Duodenal mucosa (tissue), 2 donors: ENCODE results near the gene MYCT1.

Experiments
- H3K27ac ChIP-seq: one replicate; pipeline ENCODE4 v1.7.0; 2013; ENCODE audit warnings: low read depth, low read length
- H3K27me3 ChIP-seq, 2 donors: one replicate each; pipeline ENCODE4 v1.7.0; 2013; ENCODE audit warnings: low read length in 2 of 2, control low read depth in 1 of 2; ENCODE audit not compliant: insufficient read depth in 2 of 2, control insufficient read depth in 1 of 2
- H3K36me3 ChIP-seq, 2 donors: one replicate each; pipeline ENCODE4 v1.7.0; 2013; ENCODE audit warnings: low read length in 2 of 2, control low read depth in 1 of 2; ENCODE audit not compliant: insufficient read depth in 2 of 2, control insufficient read depth in 1 of 2
- H3K4me1 ChIP-seq, 2 donors: one replicate each; pipeline ENCODE4 v1.7.0; 2013; ENCODE audit warnings: low read length in 2 of 2, control low read depth in 1 of 2; ENCODE audit not compliant: insufficient read depth in 2 of 2, control insufficient read depth in 1 of 2
- H3K4me3 ChIP-seq, 2 donors: one replicate each; pipeline ENCODE4 v1.7.0; 2013; ENCODE audit warnings: low read length in 2 of 2, low read depth in 1 of 2
- H3K9ac ChIP-seq, 2 donors: one replicate each; pipeline ENCODE4 v1.7.0; 2013; ENCODE audit warnings: low read length in 2 of 2, low read depth in 1 of 2
- H3K9me3 ChIP-seq, 2 donors: one replicate each; pipeline ENCODE4 v1.7.0; 2013; ENCODE audit warnings: low read length in 2 of 2, control low read depth in 1 of 2; ENCODE audit not compliant: control insufficient read depth in 1 of 2

MYCT1 gene

DNA sequence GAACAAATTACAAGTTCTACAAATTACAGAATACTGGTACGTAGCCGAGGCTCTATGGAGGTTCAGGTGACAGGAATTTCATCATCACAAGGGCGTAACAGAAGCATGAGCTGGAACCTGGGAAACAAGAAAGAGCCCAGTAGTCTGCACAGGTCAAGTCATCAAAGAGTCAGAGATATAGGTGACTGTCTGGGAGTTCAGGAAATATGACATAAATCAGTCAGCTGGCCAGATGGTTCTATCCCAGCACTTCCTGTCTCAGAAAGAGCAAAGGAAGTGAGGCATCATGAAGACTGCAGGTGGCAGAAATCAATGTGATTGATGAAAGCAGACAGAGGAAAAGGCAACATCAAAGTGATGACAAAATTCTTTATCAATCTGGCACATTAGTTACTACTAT lies 23.3 kb downstream of the MYCT1 start:
- Histone ChIP-seq H3K4me3 (no peak overlapping the region), H3K27me3 (no peaks in the 10 kb centered on the region), H3K9me3 (no peaks in the 10 kb centered on the region), H3K27ac (no peak overlapping the region), H3K36me3 (no peaks in the 10 kb centered on the region), H3K4me1 (no peaks in the 10 kb centered on the region), H3K9ac (no peak overlapping the region)

DNA sequence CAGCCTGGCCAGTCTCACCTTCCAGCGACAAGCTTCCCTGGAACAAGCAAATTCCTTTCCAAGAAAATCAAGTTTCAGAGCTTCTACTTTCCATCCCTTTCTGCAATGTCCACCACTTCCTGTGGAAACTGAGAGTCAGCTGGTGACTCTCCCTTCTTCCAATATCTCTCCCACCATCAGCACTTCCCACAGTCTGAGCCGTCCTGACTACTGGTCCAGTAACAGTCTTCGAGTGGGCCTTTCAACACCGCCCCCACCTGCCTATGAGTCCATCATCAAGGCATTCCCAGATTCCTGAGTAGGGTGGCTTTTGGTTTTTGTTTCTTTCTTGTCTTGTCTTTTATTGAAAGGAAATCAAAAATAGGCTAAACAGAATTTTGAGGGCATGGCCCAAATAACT lies 24.3 kb downstream of the MYCT1 start:
- Histone ChIP-seq H3K9ac (no peak overlapping the region), H3K4me3 (no peak overlapping the region), H3K36me3 (no peaks in the 10 kb centered on the region), H3K4me1 (no peaks in the 10 kb centered on the region), H3K27me3 (no peaks in the 10 kb centered on the region), H3K9me3 (no peaks in the 10 kb centered on the region), H3K27ac (no peak overlapping the region)

DNA sequence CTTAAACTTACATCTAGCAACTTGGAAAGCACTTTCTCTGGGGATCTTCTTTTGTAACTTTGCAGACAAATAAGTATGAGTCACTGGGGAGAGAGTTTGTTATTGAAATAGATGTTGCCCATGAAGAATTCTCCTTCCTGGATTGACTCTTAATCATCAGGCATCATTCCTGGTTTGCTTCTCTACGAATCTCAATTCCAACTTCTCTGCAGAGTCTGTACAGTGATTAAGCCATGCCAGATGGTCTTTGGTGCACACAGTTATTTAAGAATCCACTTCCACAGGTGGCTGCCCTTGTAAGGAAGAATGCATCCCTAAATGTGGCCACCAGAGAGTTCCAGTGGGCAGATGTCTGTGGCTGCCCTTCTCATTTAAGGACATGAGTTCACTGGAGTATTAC lies 25.7 kb downstream of the MYCT1 start:
- H3K36me3 ChIP-seq = no peaks in the 10 kb centered on the region
- no peaks in the 10 kb centered on the region for H3K9me3 ChIP-seq
- no peaks in the 10 kb centered on the region for H3K4me1 ChIP-seq
- H3K4me3 ChIP-seq = no peak overlapping the region
- no peak overlapping the region for H3K27ac ChIP-seq
- no peak overlapping the region for H3K9ac ChIP-seq
- no peaks in the 10 kb centered on the region for H3K27me3 ChIP-seq

DNA sequence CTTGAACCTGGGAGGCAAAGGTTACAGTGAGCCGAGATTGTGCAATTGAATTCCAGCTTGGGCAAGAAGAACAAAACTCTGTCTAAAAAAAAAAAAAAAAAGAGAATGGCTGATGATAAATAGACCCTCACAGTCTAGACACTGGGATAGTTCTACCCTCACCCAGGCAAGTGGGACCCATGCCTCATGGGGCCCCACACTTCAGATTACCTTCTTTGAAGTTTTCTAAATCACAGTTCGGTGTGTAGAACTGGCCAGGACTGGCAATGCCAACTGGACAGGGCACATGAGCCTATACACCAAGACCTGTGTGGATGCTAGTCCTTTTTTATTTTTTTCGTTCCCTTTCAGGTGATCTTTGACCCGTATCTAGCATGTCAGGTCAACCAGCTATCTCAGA lies 28.6 kb downstream of the MYCT1 start:
- Histone ChIP-seq H3K9me3 (no peaks in the 10 kb centered on the region), H3K27me3 (no peaks in the 10 kb centered on the region), H3K27ac (no peak overlapping the region), H3K36me3 (no peaks in the 10 kb centered on the region), H3K4me3 (no peak overlapping the region), H3K4me1 (no peaks in the 10 kb centered on the region), H3K9ac (no peak overlapping the region)

DNA sequence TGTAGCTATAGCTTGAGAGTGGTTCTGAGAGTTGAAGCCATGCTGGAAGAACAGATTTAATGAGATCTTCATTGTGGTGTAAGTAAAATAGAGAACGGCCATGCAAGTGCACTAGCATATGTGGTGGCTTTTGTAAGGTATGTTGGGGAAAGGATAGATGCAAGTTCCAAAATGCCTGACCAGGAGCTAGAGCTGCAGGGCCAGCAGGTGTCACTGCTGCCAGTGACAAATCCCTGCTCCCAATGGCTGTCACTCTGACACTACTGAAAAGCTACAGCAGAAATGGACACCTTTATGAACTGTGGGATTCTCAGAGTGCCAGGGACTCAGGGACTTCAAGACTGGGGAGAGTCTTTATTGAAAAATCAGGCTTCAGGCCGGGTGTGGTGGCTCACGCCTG lies 29.8 kb downstream of the MYCT1 start:
- H3K36me3 ChIP-seq = no peaks in the 10 kb centered on the region
- H3K9me3 ChIP-seq = no peaks in the 10 kb centered on the region
- H3K9ac ChIP-seq = no peak overlapping the region
- H3K4me1 ChIP-seq = no peaks in the 10 kb centered on the region
- no peaks in the 10 kb centered on the region for H3K27me3 ChIP-seq
- no peak overlapping the region for H3K27ac ChIP-seq
- H3K4me3 ChIP-seq = no peak overlapping the region

DNA sequence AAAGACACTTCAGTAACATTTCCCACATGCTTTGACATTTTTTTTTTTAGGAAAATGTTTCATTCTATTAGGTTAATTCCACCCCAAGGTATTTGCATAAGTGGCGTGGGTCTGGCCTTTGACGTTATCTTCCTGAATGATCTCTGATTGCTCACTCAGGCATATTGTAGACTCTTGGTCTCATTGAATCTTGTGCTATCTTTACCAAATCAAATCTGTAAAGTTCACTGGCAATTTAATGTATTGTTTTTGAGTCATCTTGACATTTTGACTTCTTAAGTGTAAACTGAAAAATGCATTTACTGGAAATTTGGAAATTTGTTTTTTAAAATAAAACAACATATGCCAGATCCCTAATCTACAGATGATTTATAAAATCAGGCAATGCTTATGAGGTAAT lies 36.9 kb downstream of the MYCT1 start:
- H3K36me3 ChIP-seq = no peaks in the 10 kb centered on the region

DNA sequence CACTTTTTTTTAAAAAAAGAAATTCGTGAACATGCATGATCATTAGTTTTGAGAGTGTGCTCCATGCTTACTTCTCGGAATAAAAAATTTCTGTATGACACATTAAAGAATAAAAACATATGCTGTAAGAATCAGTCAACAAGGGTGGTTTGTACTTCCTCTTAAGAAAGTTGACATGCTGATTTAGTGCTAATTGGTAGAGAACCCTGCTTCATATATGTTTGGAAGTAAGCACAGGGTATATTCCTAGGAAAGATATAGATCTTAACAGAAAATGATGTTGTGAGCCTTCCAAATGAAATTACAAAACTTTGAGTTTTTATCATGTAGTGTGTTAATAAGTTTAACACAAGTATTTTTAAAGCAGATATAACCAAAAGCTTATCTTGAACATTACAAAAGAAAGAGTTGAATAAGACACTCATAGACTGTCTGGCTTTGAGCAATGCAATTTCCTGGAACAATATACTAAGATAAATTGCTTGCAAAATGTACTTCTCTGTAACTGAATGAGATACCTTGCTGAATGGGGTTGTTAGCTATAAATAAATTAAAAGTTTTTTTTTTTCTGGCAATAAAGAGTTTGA lies 39.1 kb downstream of the MYCT1 start:
- H3K27ac ChIP-seq = no peak overlapping the region

More for the DNA sequence above, 36.9 kb downstream of the MYCT1 start:
- Histone ChIP-seq H3K9me3 (no peaks in the 10 kb centered on the region), H3K4me1 (no peaks in the 10 kb centered on the region), H3K27ac (no peak overlapping the region), H3K4me3 (no peak overlapping the region), H3K9ac (no peak overlapping the region), H3K27me3 (no peaks in the 10 kb centered on the region)

DNA sequence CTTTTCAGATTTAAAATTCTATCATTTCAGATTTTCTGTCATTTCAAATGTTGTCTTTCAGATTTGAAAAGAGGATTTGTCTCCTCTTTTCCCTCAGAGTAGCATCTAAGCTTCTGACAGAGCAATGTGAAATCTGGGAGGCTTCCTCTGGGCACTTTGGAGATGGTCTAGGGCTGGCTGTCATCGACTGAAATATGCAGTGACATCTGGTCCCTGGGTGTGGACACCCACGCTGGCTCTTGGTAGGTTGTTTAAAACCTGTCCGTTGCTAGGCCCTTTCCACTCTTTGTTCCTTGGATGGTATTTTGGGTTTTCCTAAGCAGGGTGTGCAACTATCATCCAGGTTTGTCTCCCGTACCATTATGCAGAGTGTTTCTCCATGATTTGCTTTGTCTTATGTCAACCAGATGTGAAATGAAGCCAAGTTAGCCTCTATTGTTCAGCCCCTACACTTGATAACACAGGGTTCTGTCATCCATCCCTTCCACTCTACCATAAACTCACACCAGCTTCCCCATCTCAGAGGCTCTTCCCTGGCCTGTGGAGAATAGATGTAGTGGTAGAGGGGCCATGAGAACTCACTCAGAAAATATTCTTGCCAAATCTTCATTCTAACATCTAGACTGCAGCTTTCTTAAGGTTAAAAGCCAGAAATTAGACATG lies 47.9 kb downstream of the MYCT1 start:
- Histone ChIP-seq H3K27me3 (no peaks in the 10 kb centered on the region), H3K27ac (no peak overlapping the region), H3K9me3 (no peaks in the 10 kb centered on the region), H3K4me1 (no peaks in the 10 kb centered on the region), H3K36me3 (no peaks in the 10 kb centered on the region), H3K9ac (no peak overlapping the region), H3K4me3 (no peak overlapping the region)

More for the DNA sequence above, 39.1 kb downstream of the MYCT1 start:
- Histone ChIP-seq H3K27me3 (no peaks in the 10 kb centered on the region), H3K9me3 (no peaks in the 10 kb centered on the region), H3K36me3 (no peaks in the 10 kb centered on the region), H3K4me3 (no peak overlapping the region), H3K9ac (no peak overlapping the region), H3K4me1 (no peaks in the 10 kb centered on the region)

DNA sequence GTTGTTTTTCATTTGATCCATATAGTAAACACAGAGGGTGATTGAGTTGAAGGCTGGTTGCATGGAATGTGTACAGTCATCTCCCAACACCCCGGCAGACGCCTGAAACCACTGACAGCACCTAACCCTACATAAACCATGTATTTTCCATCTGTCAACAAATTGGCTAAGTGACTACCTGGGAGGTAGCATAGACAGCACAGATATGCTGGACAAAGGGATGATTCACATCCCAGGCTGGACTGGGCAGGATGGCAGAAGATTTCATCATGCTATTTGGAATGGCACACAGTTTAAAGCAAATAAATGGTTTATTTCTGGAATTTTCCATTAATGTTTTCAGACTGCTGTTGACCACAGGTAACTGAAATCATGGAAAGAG lies 48.5 kb downstream of the MYCT1 start:
- no peaks in the 10 kb centered on the region for H3K36me3 ChIP-seq

DNA sequence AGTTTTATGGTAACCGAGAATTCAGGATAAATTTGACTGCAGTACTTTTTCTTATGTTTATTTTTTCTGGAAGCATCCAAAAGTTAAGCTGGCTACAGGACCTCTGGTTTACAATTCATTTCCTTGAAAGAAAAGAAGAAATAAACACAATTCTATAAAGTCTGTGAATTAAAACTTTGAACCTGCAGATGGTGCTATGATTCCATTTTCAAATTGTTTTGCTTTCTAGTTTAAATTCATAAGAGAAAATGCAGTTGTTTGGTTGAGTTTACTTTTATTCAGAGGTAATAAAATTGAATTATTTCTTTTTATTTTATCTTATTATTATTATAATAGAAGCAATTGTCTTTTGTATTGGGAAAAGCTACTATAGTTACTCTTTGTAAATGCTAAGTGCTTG lies 51.1 kb downstream of the MYCT1 start:
- Histone ChIP-seq H3K36me3 (no peaks in the 10 kb centered on the region), H3K4me3 (no peak overlapping the region), H3K4me1 (no peaks in the 10 kb centered on the region)

More for the DNA sequence above, 48.5 kb downstream of the MYCT1 start:
- H3K27me3 ChIP-seq = no peaks in the 10 kb centered on the region
- no peaks in the 10 kb centered on the region for H3K4me1 ChIP-seq
- no peak overlapping the region for H3K4me3 ChIP-seq
- no peak overlapping the region for H3K27ac ChIP-seq
- no peaks in the 10 kb centered on the region for H3K9me3 ChIP-seq
- no peak overlapping the region for H3K9ac ChIP-seq

More for the DNA sequence above, 51.1 kb downstream of the MYCT1 start:
- Histone ChIP-seq H3K9me3 (no peaks in the 10 kb centered on the region), H3K9ac (no peak overlapping the region), H3K27ac (no peak overlapping the region), H3K27me3 (no peaks in the 10 kb centered on the region)
